ENCODE data around the gene TICAM1. TPM values are rescaled to one million over a fixed set of nuclear protein-coding genes. Genes with fewer than 3 reads are reported as not detected.
"Not testable (repeated sequence)": the region's sequence is repeated elsewhere in the genome, so short reads cannot be mapped to it uniquely, and the experiment has no call there.

Gene TICAM1
- total RNA-seq, 2 donors from 2014 or later, result 2.9 to 4.6 TPM

DNA sequence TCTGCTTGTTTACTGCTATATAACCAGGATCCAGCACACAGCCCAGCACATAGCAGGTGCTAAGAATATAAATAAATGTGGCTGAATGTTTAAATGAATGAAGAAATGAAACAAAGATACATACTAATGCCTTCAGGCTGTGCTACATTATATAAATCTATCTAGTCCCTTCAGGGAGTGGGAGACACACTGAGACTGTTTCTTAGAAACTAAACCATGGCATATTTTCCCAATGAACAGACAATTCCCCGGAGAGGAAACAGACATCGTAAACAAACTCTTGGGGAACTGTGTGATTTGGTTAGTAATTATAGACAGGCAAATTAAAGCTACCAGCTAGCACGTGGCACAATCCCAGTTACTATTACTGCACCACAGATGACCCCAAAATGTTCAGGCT, 49.7 kb downstream of the TICAM1 start:
- Histone ChIP-seq H3K9me3 (ENCODE audit: control insufficient read depth, low read length) (no peaks in the 10 kb centered on the region), H3K27ac (ENCODE audit: low read depth, low read length) (no peak overlapping the region), H3K9ac (ENCODE audit: extremely low read depth, low read length, poor library complexity, severe bottlenecking) (no peak overlapping the region), H3K36me3 (ENCODE audit: control insufficient read depth, insufficient read depth, low read length) (no peaks in the 10 kb centered on the region), H3K27me3 (ENCODE audit: control insufficient read depth, insufficient read depth, low read length, poor library complexity, severe bottlenecking) (no peaks in the 10 kb centered on the region), H3K4me1 (ENCODE audit: control insufficient read depth, insufficient read depth, low read length) (no peaks in the 10 kb centered on the region), H3K4me3 (ENCODE audit: low read length) (no peak overlapping the region)
- H3K27ac Mint-ChIP-seq, result no peak overlapping the region
- no peak overlapping the region for H3K4me3 Mint-ChIP-seq
- 90 to 94% methylated on average over 3 of the region's 3 CpGs for WGBS, 2 experiments (ENCODE audit: insufficient coverage in 1 of 2, insufficient read length in 1 of 2)
- H3K36me3 Mint-ChIP-seq (ENCODE audit: low read depth), result no peaks in the 10 kb centered on the region
- no peaks in the 10 kb centered on the region for H3K4me1 Mint-ChIP-seq
- DNase-seq, result no peak
- H3K9me3 Mint-ChIP-seq, result peaks cover 2% of the 10 kb centered on the region
- TF ChIP-seq, protein P1, sequence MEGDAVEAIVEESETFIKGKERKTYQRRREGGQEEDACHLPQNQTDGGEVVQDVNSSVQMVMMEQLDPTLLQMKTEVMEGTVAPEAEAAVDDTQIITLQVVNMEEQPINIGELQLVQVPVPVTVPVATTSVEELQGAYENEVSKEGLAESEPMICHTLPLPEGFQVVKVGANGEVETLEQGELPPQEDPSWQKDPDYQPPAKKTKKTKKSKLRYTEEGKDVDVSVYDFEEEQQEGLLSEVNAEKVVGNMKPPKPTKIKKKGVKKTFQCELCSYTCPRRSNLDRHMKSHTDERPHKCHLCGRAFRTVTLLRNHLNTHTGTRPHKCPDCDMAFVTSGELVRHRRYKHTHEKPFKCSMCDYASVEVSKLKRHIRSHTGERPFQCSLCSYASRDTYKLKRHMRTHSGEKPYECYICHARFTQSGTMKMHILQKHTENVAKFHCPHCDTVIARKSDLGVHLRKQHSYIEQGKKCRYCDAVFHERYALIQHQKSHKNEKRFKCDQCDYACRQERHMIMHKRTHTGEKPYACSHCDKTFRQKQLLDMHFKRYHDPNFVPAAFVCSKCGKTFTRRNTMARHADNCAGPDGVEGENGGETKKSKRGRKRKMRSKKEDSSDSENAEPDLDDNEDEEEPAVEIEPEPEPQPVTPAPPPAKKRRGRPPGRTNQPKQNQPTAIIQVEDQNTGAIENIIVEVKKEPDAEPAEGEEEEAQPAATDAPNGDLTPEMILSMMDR (conservative IDR thresholded peaks at IDR 0.05), result no peak
- peaks cover 24% of the 10 kb centered on the region for H3K27me3 Mint-ChIP-seq (ENCODE audit: insufficient read depth)

DNA sequence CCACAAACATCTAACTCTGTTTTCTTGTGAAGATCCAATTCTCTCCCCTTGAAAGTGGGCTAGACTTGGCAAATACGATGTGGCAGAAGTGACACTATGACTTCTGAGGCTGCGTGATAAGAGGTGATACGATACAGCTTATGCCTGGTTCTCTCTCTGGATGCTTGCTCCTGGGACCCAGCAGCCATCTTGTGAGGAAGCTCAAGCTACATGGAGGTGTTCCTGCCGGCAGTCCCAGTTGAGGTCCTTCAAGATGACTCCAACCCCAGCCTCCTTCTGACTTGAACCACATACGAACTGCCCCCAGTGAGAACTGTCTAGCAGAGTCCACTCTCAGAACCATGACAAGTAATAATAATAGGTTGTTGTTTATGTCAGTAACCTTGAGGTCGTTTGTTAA, 50.7 kb downstream of the TICAM1 start:
- WGBS, 2 experiments (ENCODE audit: insufficient coverage in 1 of 2, insufficient read length in 1 of 2), result 82 to 84% methylated on average over 5 to 6 of the region's 6 CpGs
- H3K27ac ChIP-seq (ENCODE audit: low read depth, low read length), result no peak overlapping the region

DNA sequence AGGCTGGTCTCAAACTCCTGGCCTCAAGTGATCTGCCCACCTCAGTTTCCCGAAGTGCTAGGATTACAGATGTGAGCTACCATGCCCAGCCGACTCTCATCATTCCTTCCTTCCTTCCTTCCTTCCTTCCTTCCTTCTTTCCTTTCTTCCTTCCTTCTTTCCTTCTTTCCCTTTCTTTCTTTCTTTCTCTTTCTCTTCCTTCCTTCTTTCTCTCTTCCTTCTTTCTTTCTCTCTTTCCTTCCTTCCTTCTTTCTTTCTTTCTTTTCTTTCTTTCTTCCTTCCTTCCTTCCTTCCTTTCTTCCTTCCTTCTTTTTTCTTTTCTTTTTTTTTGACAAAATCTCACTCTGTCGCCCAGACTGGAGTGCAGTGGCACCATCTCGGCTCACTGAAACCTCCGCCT, 53.4 kb downstream of the TICAM1 start:
- not testable (repeated sequence) for H3K27me3 ChIP-seq (ENCODE audit: control insufficient read depth, insufficient read depth, low read length, poor library complexity, severe bottlenecking); H3K27ac ChIP-seq (ENCODE audit: low read depth, low read length); H3K4me1 Mint-ChIP-seq; H3K27ac Mint-ChIP-seq; H3K9me3 ChIP-seq (ENCODE audit: control insufficient read depth, low read length); H3K4me1 ChIP-seq (ENCODE audit: control insufficient read depth, insufficient read depth, low read length); H3K9ac ChIP-seq (ENCODE audit: extremely low read depth, low read length, poor library complexity, severe bottlenecking); H3K4me3 ChIP-seq (ENCODE audit: low read length); H3K36me3 Mint-ChIP-seq (ENCODE audit: low read depth); H3K4me3 Mint-ChIP-seq; H3K36me3 ChIP-seq (ENCODE audit: control insufficient read depth, insufficient read depth, low read length); DNase-seq; H3K9me3 Mint-ChIP-seq
- peaks cover 30% of the 10 kb centered on the region for H3K27me3 Mint-ChIP-seq (ENCODE audit: insufficient read depth)
- WGBS, 2 experiments (ENCODE audit: insufficient coverage in 1 of 2, insufficient read length in 1 of 2), result 87 to 89% methylated on average over 4 to 5 of the region's 5 CpGs

More for the DNA sequence above, 50.7 kb downstream of the TICAM1 start:
- no peaks in the 10 kb centered on the region for H3K36me3 ChIP-seq (ENCODE audit: control insufficient read depth, insufficient read depth, low read length)
- TF ChIP-seq, protein P1 (conservative IDR thresholded peaks at IDR 0.05), result no peak
- no peaks in the 10 kb centered on the region for H3K9me3 ChIP-seq (ENCODE audit: control insufficient read depth, low read length)
- Mint-ChIP-seq H3K36me3 (ENCODE audit: low read depth) (no peaks in the 10 kb centered on the region), H3K9me3 (peaks cover 2% of the 10 kb centered on the region), H3K4me1 (no peaks in the 10 kb centered on the region), H3K27ac (no peak overlapping the region), H3K27me3 (ENCODE audit: insufficient read depth) (peaks cover 21% of the 10 kb centered on the region), H3K4me3 (no peak overlapping the region)
- no peaks in the 10 kb centered on the region for H3K27me3 ChIP-seq (ENCODE audit: control insufficient read depth, insufficient read depth, low read length, poor library complexity, severe bottlenecking)
- no peak overlapping the region for H3K9ac ChIP-seq (ENCODE audit: extremely low read depth, low read length, poor library complexity, severe bottlenecking)
- no peaks in the 10 kb centered on the region for H3K4me1 ChIP-seq (ENCODE audit: control insufficient read depth, insufficient read depth, low read length)
- no peak overlapping the region for H3K4me3 ChIP-seq (ENCODE audit: low read length)
- DNase-seq, result no peak
